Liver (tissue), 9 donors: ENCODE data around the gene NOP14. TPM values are rescaled to one million over a fixed set of nuclear protein-coding genes. Genes with fewer than 3 reads are reported as not detected.

Experiments used
- DNase-seq: peaks from one replicate; pipeline ENCODE4 v3.0.0-alpha.2; 2017; ENCODE audit warnings: low spot score
- H3K27ac ChIP-seq, 2 donors: one replicate each; pipeline ENCODE4 v1.7.0; 2013; ENCODE audit warnings: inconsistent platforms in 2 of 2, low read length in 2 of 2, control low read depth in 1 of 2, low read depth in 1 of 2, mild to moderate bottlenecking in 1 of 2
- H3K27me3 ChIP-seq, 4 donors: one replicate each; pipeline versions ENCODE4 v1.6.1 to v1.7.0; 2013; ENCODE audit warnings: low read length in 3 of 4, inconsistent platforms in 1 of 4, mild to moderate bottlenecking in 1 of 4, moderate library complexity in 1 of 4; ENCODE audit not compliant: control insufficient read depth in 4 of 4, insufficient read depth in 4 of 4
- H3K36me3 ChIP-seq, 4 donors: one replicate each; pipeline versions ENCODE4 v1.6.1 to v1.7.0; 2013; ENCODE audit warnings: low read length in 3 of 4, mild to moderate bottlenecking in 3 of 4, low read depth in 1 of 4, moderate library complexity in 1 of 4; ENCODE audit not compliant: control insufficient read depth in 4 of 4, insufficient read depth in 3 of 4
- H3K4me1 ChIP-seq, 4 donors: one replicate each; pipeline versions ENCODE4 v1.6.1 to v1.7.0; 2013; ENCODE audit warnings: low read length in 3 of 4, mild to moderate bottlenecking in 3 of 4, moderate library complexity in 1 of 4; ENCODE audit not compliant: control insufficient read depth in 4 of 4, insufficient read depth in 4 of 4
- H3K4me3 ChIP-seq, 3 donors: one replicate each; pipeline versions ENCODE4 v1.6.1 to v1.7.0; 2013; ENCODE audit warnings: low read length in 3 of 3, control low read depth in 1 of 3, low read depth in 1 of 3, mild to moderate bottlenecking in 1 of 3
- H3K9ac ChIP-seq, 2 donors: one replicate each; pipeline ENCODE4 v1.7.0; 2013; ENCODE audit warnings: low read length in 2 of 2, mild to moderate bottlenecking in 2 of 2, moderate library complexity in 2 of 2, control low read depth in 1 of 2, low read depth in 1 of 2
- H3K9me3 ChIP-seq, 4 donors: one replicate each; pipeline versions ENCODE4 v1.6.1 to v1.7.0; 2013; ENCODE audit warnings: low read length in 3 of 4; ENCODE audit not compliant: control insufficient read depth in 4 of 4
- FOXA1 ChIP-seq: IDR thresholded peaks from 2 replicates; pipeline ENCODE4 v1.6.1; 2016; ENCODE audit warnings: antibody characterized with exemption
- FOXA2 ChIP-seq: IDR thresholded peaks from 2 replicates; pipeline ENCODE4 v1.6.1; 2016; ENCODE audit warnings: antibody characterized with exemption
- GABPA ChIP-seq, 2 donors: IDR thresholded peaks in 1 of 2; conservative IDR thresholded peaks in 1 of 2; 2 replicates each; pipeline ENCODE4 v1.6.1; 2016; ENCODE audit warnings: antibody characterized with exemption in 2 of 2, mild to moderate bottlenecking in 1 of 2, moderate library complexity in 1 of 2
- HNF4A ChIP-seq, 2 donors: conservative IDR thresholded peaks; 2 replicates each; pipeline ENCODE4 v1.6.1; 2016; ENCODE audit warnings: antibody characterized with exemption in 2 of 2, mild to moderate bottlenecking in 2 of 2
- HNF4G ChIP-seq: IDR thresholded peaks from 2 replicates; pipeline ENCODE4 v1.6.1; 2016; ENCODE audit warnings: antibody characterized with exemption
- NR2F2 ChIP-seq: IDR thresholded peaks from 2 replicates; pipeline ENCODE4 v1.6.1; 2016; ENCODE audit warnings: antibody characterized with exemption
- RAD21 ChIP-seq, 2 donors: IDR thresholded peaks; 2 replicates each; pipeline ENCODE4 v1.6.1; 2016; ENCODE audit warnings: antibody characterized with exemption in 2 of 2, mild to moderate bottlenecking in 2 of 2
- SP1 ChIP-seq: IDR thresholded peaks from 2 replicates; pipeline ENCODE4 v1.6.1; 2018; ENCODE audit warnings: antibody characterized with exemption, mild to moderate bottlenecking
- TAF1 ChIP-seq: conservative IDR thresholded peaks from 2 replicates; pipeline ENCODE4 v1.6.1; 2016; ENCODE audit warnings: antibody characterized with exemption, mild to moderate bottlenecking
- YY1 ChIP-seq: IDR thresholded peaks from 2 replicates; pipeline ENCODE4 v1.6.1; 2016; ENCODE audit warnings: antibody characterized with exemption, mild to moderate bottlenecking
- WGBS: extraction: QIAGEN DNeasy Blood & Tissue Kit; methylation state at CpG from one replicate; pipeline ENCODE4 v1.1.7; 2013; 5-methylcytosine and 5-hydroxymethylcytosine counted together
- polyA plus RNA-seq, 2 donors: library from polyadenylated mRNA; stranded (reverse) in 1 of 2; unstranded in 1 of 2; fragments of 200-250 nt in 1 of 2; fragments of >200 nt in 1 of 2; fragmentation: Nextera tagmentation in 1 of 2; extraction: Ambion mirVana in 1 of 2; gene quantifications; one replicate each; pipeline versions ENCODE4 v1.2.1 to v1.2.3, GENCODE V29; 2013 to 2015
- total RNA-seq, 2 donors: library from RNA; depleted of rRNA; stranded (reverse); fragments of >200 nt; gene quantifications; one replicate each; pipeline ENCODE4 v1.2.3, GENCODE V29; 2014
- TF ChIP-seq, protein P1 (sequence below): IDR thresholded peaks from 2 replicates; pipeline ENCODE4 v1.6.1; 2016; ENCODE audit warnings: antibody characterized with exemption, mild to moderate bottlenecking
- TF ChIP-seq, protein P2 (sequence below): IDR thresholded peaks from 2 replicates; pipeline ENCODE4 v1.6.1; 2016; ENCODE audit warnings: antibody characterized with exemption
- TF ChIP-seq, protein P3 (sequence below): fragments of 150-350 bp; IDR thresholded peaks from 2 replicates; pipeline ENCODE4 v1.5.1; 2017; ENCODE audit warnings: improper control_type of control experiment, low read depth, low read length; ENCODE audit not compliant: missing input control
- donor health status: healthy.
- donor health status: healthy.
- donor health status: healthy.
- donor health status: healthy.
- donor health status: healthy.

NOP14 gene
- total and polyA plus RNA-seq, 4 donors = 10.5 to 22.9 (median 14.4) TPM

DNA sequence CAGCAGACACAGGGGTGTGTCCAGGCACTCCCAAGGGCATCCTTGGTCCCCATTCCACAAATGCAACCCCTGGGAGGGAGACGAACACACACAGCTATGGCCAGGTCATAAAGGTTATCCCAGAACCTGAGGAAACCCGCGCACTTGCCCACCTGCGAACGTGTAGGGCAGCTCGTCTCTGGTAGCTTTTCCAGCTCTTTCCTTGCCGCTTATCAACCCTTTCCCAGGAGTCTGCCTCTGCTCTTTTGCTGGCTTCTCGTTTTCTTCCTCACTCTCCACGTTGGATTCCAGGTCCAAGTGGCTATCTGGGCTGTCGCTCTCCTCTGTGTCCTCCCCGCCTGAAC, 13.5 kb downstream of the NOP14 start:
- no peaks in the 10 kb centered on the region for H3K9me3 ChIP-seq
- no peak overlapping the region for H3K9ac ChIP-seq
- H3K27ac ChIP-seq = no peak overlapping the region
- no peak overlapping the region for H3K4me3 ChIP-seq
- 97% methylated on average over 11 of the region's 11 CpGs for WGBS
- DNase-seq = no peak
- TF ChIP-seq HNF4G = no peak
- TF ChIP-seq FOXA2 = no peak
- TF ChIP-seq, protein P1, sequence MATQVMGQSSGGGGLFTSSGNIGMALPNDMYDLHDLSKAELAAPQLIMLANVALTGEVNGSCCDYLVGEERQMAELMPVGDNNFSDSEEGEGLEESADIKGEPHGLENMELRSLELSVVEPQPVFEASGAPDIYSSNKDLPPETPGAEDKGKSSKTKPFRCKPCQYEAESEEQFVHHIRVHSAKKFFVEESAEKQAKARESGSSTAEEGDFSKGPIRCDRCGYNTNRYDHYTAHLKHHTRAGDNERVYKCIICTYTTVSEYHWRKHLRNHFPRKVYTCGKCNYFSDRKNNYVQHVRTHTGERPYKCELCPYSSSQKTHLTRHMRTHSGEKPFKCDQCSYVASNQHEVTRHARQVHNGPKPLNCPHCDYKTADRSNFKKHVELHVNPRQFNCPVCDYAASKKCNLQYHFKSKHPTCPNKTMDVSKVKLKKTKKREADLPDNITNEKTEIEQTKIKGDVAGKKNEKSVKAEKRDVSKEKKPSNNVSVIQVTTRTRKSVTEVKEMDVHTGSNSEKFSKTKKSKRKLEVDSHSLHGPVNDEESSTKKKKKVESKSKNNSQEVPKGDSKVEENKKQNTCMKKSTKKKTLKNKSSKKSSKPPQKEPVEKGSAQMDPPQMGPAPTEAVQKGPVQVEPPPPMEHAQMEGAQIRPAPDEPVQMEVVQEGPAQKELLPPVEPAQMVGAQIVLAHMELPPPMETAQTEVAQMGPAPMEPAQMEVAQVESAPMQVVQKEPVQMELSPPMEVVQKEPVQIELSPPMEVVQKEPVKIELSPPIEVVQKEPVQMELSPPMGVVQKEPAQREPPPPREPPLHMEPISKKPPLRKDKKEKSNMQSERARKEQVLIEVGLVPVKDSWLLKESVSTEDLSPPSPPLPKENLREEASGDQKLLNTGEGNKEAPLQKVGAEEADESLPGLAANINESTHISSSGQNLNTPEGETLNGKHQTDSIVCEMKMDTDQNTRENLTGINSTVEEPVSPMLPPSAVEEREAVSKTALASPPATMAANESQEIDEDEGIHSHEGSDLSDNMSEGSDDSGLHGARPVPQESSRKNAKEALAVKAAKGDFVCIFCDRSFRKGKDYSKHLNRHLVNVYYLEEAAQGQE = no peak
- TF ChIP-seq YY1 = no peak
- H3K36me3 ChIP-seq = peaks cover 10 to 48% (median 33%) of the 10 kb centered on the region in 4 donors
- no peaks in the 10 kb centered on the region for H3K27me3 ChIP-seq
- peaks cover 13 to 52% (median 42%) of the 10 kb centered on the region in 4 donors for H3K4me1 ChIP-seq

DNA sequence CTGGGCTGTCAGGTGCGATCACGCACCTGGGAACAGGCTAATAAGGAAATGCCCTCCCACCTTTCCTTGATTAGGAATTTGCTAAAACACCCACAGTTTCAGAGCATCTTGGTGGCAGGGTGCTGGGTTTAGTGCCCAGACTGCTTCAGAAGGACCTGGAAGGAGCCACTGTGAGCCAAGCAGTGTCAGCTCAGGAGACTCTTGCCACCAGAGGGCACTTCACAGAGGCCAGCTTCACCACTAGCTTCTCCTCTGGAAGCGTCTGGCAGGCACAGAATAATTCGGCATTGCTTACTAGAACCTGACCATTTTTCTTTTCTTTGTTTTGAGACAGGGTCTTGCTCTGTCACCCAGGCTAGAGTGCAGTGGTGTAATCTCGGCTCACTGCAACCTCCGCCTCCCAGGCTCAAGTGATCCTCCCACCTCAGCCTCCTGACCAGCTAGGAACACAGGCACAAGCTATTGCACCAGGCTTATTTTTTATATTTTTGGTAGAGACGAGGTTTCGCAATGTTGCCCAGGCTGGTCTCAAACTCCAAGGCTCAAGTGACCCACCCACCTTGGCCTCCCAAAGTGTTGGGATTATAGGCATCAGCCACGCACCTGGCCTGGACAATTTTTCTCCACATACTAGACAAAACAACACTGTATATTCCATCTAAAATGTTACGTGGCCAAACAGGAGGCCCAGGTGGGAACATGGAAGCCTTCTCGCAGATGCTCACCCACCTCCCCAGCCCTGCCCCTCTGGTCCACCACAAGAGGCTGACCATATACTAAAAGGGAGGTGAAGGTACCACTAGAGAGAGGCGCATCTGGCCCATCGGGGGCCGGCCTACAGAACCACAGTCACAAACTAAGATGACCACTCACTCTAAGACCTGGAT, 14.1 kb downstream of the NOP14 start:
- Histone ChIP-seq H3K9me3 (no peaks in the 10 kb centered on the region), H3K4me3 (no peak overlapping the region), H3K36me3 (peaks cover 11 to 50% (median 33%) of the 10 kb centered on the region in 4 donors), H3K4me1 (peaks cover 13 to 46% (median 39%) of the 10 kb centered on the region in 4 donors), H3K9ac (no peak overlapping the region), H3K27me3 (no peaks in the 10 kb centered on the region), H3K27ac (no peak overlapping the region)
- no peak for DNase-seq
- WGBS = 91% methylated on average over 14 of the region's 14 CpGs
- TF ChIP-seq FOXA1 (no peak), GABPA (IDR thresholded peaks at IDR 0.05 in 1 of 2, conservative IDR thresholded peaks at IDR 0.05 in 1 of 2) (no peak), FOXA2 (no peak), RAD21 (IDR thresholded peaks at IDR 0.05) (peak; percentile 43 to 64), HNF4A (conservative IDR thresholded peaks at IDR 0.05) (no peak), TAF1 (no peak), HNF4G (no peak), NR2F2 (no peak), SP1 (no peak)
- TF ChIP-seq, protein P2, sequence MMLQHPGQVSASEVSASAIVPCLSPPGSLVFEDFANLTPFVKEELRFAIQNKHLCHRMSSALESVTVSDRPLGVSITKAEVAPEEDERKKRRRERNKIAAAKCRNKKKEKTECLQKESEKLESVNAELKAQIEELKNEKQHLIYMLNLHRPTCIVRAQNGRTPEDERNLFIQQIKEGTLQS = no peak
- TF ChIP-seq, protein P1 = no peak
- TF ChIP-seq, protein P3, sequence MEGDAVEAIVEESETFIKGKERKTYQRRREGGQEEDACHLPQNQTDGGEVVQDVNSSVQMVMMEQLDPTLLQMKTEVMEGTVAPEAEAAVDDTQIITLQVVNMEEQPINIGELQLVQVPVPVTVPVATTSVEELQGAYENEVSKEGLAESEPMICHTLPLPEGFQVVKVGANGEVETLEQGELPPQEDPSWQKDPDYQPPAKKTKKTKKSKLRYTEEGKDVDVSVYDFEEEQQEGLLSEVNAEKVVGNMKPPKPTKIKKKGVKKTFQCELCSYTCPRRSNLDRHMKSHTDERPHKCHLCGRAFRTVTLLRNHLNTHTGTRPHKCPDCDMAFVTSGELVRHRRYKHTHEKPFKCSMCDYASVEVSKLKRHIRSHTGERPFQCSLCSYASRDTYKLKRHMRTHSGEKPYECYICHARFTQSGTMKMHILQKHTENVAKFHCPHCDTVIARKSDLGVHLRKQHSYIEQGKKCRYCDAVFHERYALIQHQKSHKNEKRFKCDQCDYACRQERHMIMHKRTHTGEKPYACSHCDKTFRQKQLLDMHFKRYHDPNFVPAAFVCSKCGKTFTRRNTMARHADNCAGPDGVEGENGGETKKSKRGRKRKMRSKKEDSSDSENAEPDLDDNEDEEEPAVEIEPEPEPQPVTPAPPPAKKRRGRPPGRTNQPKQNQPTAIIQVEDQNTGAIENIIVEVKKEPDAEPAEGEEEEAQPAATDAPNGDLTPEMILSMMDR = peak; percentile 36
